GM19452 (cell line): Measurements from ENCODE around the gene CSMD2.

Source experiments
- ATAC-seq: cut with Tn5 transposase; IDR thresholded peaks from one replicate; pipeline ENCODE4 v1.9.1; 2021; ENCODE audit not compliant: unreplicated experiment

Gene CSMD2

DNA sequence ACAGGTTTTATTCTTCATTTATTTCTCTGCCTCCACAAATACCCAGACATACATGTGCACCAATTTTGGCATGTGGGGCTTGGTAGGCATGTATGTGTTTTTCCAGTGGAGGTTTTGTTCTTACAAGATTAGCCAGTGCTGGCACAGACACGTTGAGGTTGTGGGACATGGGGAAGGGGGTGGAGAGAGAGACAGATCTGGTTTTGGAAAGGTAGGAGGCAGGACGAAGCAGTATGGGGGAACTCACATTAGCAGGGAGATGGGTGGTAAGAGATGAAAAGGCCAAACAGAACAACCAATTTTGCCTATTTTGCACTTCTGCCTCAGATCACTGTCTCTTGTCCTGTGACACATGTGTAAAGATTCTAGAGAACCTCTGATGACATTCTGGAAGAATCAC, 467.2 kb downstream of the CSMD2 start:
- no peak for ATAC-seq

GRCh38 chr1:33696962-33697361, 468.1 kb downstream of the CSMD2 start:
- no peak for ATAC-seq

- ATAC-seq: no peak
These were observed 468.7 kb downstream of the CSMD2 start for GRCh38 chr1:33696311-33696710.

DNA sequence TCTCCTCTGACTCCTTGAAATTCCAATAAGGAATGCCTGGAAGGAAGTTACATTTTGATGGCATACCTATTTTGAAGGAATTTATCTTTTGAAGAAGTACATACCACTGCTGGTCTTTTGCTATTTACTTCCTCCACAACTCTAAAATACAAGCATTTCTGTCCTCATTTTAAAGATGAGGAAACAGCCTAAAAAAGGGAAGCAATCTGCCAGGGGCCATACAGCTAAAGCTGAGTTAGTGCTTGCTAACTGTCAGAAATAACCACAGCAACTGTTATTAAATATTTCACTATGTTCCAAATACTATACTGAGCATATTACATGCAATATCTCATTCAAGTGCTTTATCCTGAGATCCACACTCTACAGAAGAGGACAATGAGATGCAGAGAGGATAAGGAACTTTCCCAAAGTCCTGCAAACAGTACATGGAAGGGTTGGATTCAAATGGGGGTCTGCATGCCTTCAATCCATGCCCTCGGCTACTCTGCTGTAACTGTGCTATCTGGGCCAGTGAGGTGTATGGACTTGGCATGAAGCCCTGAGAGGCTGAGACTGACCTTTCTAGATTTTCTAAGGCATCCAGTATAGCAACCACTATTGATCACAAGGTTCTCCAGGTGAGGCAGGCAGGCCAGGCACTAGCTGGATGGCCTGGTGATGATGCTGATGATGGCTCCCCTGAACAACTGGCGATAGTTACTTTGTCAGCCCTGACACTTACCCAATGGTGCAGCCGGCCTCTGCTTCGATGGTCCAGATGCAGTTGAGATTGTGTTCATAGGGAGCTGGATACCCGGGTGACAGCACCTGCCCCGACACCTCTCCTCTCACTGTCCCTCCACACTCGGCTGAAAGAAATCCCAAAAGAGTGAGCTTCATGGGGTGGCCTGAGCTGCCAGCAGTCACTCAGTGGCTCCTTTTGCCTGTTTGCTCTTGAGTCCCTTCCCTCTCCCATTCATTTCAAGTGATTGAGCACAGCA, 472.5 kb downstream of the CSMD2 start:
- ATAC-seq: no peak

DNA sequence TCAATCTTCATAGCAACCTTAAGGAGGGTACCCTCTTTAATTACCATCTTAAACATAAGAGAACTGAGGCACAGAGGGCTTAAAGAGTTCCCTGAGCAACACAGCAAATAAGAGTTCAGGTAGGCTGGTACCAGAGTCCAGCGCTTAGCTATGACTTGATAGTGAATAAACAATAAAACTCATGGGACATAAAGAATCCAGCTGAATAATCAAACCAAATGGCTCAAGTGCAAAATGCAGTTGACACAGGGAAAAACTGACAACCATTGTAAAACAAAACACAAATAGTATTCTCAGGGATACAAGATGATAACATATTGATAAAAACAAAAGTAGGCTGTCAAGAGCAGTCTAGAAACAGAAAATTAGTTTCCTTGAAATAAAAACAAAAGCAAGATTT, 478.0 kb downstream of the CSMD2 start:
- no peak for ATAC-seq

GRCh38 chr1:33686551-33686950, 478.5 kb downstream of the CSMD2 start:
- ATAC-seq: no peak

- ATAC-seq: no peak
These were observed 479.8 kb downstream of the CSMD2 start for GRCh38 chr1:33685256-33685655.

- no peak for ATAC-seq
These were observed 480.4 kb downstream of the CSMD2 start for GRCh38 chr1:33684396-33685179.

DNA sequence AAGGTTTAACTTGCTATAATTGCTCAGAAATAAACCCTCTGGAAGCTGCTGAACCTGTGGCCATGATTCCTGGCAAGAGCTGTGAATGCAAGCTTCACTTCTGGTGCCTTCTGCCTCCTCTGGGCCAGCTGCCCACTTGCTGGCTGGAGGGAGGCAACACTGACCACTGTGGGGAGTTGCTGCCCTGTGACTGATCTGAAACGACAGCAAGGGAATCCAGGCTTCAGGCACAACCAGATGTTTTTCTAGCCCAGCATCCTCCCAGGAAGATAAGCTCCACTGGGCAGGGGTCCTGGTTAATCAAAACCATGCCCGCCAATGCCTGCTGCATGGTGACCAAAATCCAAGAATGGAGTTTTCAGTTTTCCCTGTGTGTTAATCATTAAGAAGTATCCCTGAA, 481.1 kb downstream of the CSMD2 start:
- ATAC-seq: no peak

GRCh38 chr1:33682371-33682770, 482.7 kb downstream of the CSMD2 start:
- no peak for ATAC-seq

- ATAC-seq: no peak
These were observed 484.7 kb downstream of the CSMD2 start for GRCh38 chr1:33680281-33680840.

GRCh38 chr1:33670567-33670966, 494.5 kb downstream of the CSMD2 start:
- ATAC-seq: no peak

GRCh38 chr1:33668695-33669094, 496.3 kb downstream of the CSMD2 start:
- no peak for ATAC-seq

GRCh38 chr1:33667386-33668282, 497.4 kb downstream of the CSMD2 start:
- ATAC-seq: no peak

DNA sequence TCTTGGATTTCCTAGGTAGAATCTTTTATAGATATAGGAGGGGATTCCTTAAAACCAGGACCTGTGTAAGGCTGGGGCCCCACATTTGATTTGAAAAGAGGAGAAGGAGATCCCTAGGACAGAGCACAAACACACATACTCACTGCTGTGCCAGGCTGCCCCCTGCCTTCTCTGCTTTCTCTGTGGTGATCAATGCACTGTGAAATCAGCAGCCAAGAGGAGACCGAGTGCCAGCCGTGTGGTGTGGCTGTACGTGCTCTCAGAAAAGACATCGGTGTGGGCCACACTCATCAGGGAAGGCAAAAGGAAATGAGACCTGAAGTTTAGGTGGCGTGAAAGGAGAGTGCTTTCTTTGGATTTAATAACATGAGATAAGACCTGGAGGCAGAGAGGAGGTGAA, 498.4 kb downstream of the CSMD2 start:
- no peak for ATAC-seq

GRCh38 chr1:33661811-33662454, 503.1 kb downstream of the CSMD2 start:
- no peak for ATAC-seq

GRCh38 chr1:33660956-33661355, 504.1 kb downstream of the CSMD2 start:
- ATAC-seq: no peak

GRCh38 chr1:33660244-33660643, 504.8 kb downstream of the CSMD2 start:
- ATAC-seq: no peak

- ATAC-seq: no peak
These were observed 505.4 kb downstream of the CSMD2 start for GRCh38 chr1:33659641-33660040.

- ATAC-seq: no peak
These were observed 507.2 kb downstream of the CSMD2 start for GRCh38 chr1:33657833-33658232.
